Tibial nerve (tissue), 3 donors: ENCODE measurements around the gene MYB.

Source experiments
- POLR2A ChIP-seq, 2 donors: fragments of 450-650 bp; IDR thresholded peaks; one replicate each; pipeline ENCODE4 v1.6.1; 2017; ENCODE audit warnings: antibody characterized with exemption in 2 of 2, mild to moderate bottlenecking in 2 of 2, moderate library complexity in 2 of 2
- TF ChIP-seq, protein P1 (sequence below), 5 experiments: fragments of 200-600 bp in 3 of 5; fragments of 450-650 bp in 2 of 5; sonication (generic) in 3 of 5; IDR thresholded peaks; one replicate each; pipeline ENCODE4 v1.5.1; 2016 to 2019; ENCODE audit warnings: antibody characterized with exemption in 5 of 5, mild to moderate bottlenecking in 3 of 5, moderate library complexity in 2 of 5

DNA sequence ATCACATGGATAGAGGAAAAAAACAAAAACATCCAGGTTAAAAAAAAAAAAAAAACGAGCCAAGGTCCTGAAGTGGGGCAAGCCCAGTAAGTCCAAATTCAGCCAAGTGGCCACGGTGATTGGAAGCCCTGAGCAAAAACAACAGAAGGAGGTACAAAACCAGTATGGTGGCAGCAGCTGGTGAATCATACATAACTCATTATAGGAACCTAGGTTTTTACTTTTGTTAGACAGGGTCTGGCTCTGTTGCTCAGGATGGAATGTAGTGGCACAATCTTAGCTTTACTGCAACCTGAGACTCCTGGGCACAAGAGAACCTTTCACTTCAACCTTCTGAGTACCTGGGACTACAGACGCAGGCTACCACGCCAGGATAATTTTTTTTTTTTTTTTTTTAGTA, 22.7 kb upstream of the MYB start:
- TF ChIP-seq POLR2A (IDR thresholded peaks at IDR 0.05), result no peak
- TF ChIP-seq, protein P1, sequence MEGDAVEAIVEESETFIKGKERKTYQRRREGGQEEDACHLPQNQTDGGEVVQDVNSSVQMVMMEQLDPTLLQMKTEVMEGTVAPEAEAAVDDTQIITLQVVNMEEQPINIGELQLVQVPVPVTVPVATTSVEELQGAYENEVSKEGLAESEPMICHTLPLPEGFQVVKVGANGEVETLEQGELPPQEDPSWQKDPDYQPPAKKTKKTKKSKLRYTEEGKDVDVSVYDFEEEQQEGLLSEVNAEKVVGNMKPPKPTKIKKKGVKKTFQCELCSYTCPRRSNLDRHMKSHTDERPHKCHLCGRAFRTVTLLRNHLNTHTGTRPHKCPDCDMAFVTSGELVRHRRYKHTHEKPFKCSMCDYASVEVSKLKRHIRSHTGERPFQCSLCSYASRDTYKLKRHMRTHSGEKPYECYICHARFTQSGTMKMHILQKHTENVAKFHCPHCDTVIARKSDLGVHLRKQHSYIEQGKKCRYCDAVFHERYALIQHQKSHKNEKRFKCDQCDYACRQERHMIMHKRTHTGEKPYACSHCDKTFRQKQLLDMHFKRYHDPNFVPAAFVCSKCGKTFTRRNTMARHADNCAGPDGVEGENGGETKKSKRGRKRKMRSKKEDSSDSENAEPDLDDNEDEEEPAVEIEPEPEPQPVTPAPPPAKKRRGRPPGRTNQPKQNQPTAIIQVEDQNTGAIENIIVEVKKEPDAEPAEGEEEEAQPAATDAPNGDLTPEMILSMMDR (IDR thresholded peaks at IDR 0.05), result no peak
